PC-9 (cell line): Measurements from ENCODE around the gene FOXP2. TPM values are rescaled to one million over a fixed set of nuclear protein-coding genes. Genes with fewer than 3 reads are reported as not detected.

Source experiments
- BruUV-seq: library from RNA; stranded (reverse); fragments of 400-500 nt; replicated peaks from 2 replicates; lab custom pipeline; 2021; lab: Mats Ljungman, UMichigan
- CTCF ChIA-PET: fragments of 300-600 bp; sonication (Branson Sonifier 250); formaldehyde crosslinking; loops from one replicate; lab custom pipeline; 2022; ENCODE audit warnings: antibody characterized with exemption; lab: Charles Lee
- POLR2A ChIA-PET: fragments of 300-600 bp; sonication (Branson Sonifier 250); formaldehyde crosslinking; loops from one replicate; lab custom pipeline; 2022; ENCODE audit warnings: antibody characterized with exemption; ENCODE audit not compliant: unreplicated experiment; lab: Charles Lee
- DNase-seq, 2 experiments: peaks; one replicate each; pipeline versions ENCODE4 v3.0.0 to v3.0.0-alpha.2; 2015 to 2022; ENCODE audit warnings: mixed read lengths in 1 of 2
- H2AFZ ChIP-seq: fragments of 200-600 bp; sonication (generic); 2 replicates; pipeline ENCODE4 v1.8.1; 2017; ENCODE audit warnings: antibody characterized with exemption
- H3F3A ChIP-seq: fragments of 200-600 bp; sonication (generic); 2 replicates; pipeline ENCODE4 v1.8.1; 2017; ENCODE audit warnings: antibody characterized with exemption, mild to moderate bottlenecking, low read depth; ENCODE audit not compliant: insufficient read depth
- H3K27ac ChIP-seq: fragments of 200-600 bp; sonication (generic); 2 replicates; pipeline ENCODE4 v1.6.1; 2016; ENCODE audit warnings: mixed run types
- H3K27me3 ChIP-seq: fragments of 200-600 bp; sonication (generic); 2 replicates; pipeline ENCODE4 v1.6.1; 2016; ENCODE audit warnings: low read depth, mixed run types; ENCODE audit not compliant: insufficient read depth
- H3K36me3 ChIP-seq: fragments of 200-600 bp; sonication (generic); 2 replicates; pipeline ENCODE4 v1.6.1; 2016; ENCODE audit warnings: low read depth, mixed run types
- H3K4me1 ChIP-seq: fragments of 200-600 bp; sonication (generic); replicated peaks from 2 replicates; pipeline ENCODE4 v1.6.1; 2016; ENCODE audit warnings: mixed run types; ENCODE audit not compliant: insufficient read depth
- H3K4me2 ChIP-seq: fragments of 200-600 bp; sonication (generic); 2 replicates; pipeline ENCODE4 v1.6.1; 2017; ENCODE audit warnings: mixed run types
- H3K4me3 ChIP-seq: fragments of 200-600 bp; sonication (generic); 2 replicates; pipeline ENCODE4 v1.6.1; 2016; ENCODE audit warnings: mixed run types
- H3K79me2 ChIP-seq: fragments of 200-600 bp; sonication (generic); 2 replicates; pipeline ENCODE4 v1.6.1; 2017; ENCODE audit warnings: low read depth, mixed run types
- H3K9me2 ChIP-seq: fragments of 200-600 bp; sonication (generic); 2 replicates; pipeline ENCODE4 v1.8.1; 2017; ENCODE audit warnings: mild to moderate bottlenecking; ENCODE audit not compliant: insufficient read depth
- H3K9me3 ChIP-seq: fragments of 200-600 bp; sonication (generic); 2 replicates; pipeline ENCODE4 v1.8.1; 2016; ENCODE audit warnings: low read depth; ENCODE audit not compliant: insufficient read depth
- H4K20me1 ChIP-seq: fragments of 200-600 bp; sonication (generic); 2 replicates; pipeline ENCODE4 v1.8.1; 2017; ENCODE audit not compliant: insufficient read depth
- EZH2 ChIP-seq: fragments of 200-600 bp; sonication (generic); IDR thresholded peaks from 2 replicates; pipeline ENCODE4 v1.8.0; 2017; ENCODE audit warnings: antibody characterized with exemption, low read depth
- intact Hi-C: fragments of 100-400 bp; cut with micrococcal nuclease; formaldehyde crosslinking; loops from one replicate; pipeline ENCODE4 v1.10.0; 2022; ENCODE audit not compliant: unreplicated experiment
- total RNA-seq: library from RNA; stranded (reverse); gene quantifications from 2 replicates; pipeline ENCODE4 v1.2.3, GENCODE V29; 2021
- TF ChIP-seq, protein P1 (sequence below): fragments of 200-600 bp; sonication (generic); conservative IDR thresholded peaks from 2 replicates; pipeline ENCODE4 v1.6.1; 2017; ENCODE audit warnings: mixed run types, antibody characterized with exemption, mild to moderate bottlenecking, moderate library complexity

Gene FOXP2
- total RNA-seq, 1 experiment from 2014 or later = 1.2 TPM

DNA sequence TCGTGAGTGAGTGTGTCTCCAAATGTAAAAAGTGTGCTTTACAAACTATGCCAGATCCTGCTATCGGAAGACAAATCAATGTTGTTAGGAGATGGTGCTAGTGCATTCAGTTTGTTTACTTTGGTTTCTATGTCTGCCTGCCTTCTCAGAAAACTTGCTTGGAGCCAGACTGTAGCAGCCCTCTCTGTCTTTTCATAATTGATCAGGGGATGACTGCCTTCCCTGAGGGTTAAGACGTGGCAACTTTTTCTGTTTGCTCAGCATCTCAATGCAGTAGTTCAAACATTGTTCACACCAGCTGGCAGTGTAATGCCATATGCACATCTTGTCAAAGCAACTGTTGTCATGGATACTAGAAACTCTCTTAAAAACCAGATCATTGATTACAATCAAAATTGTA, 118.5 kb downstream of the FOXP2 start:
- Histone ChIP-seq H3K27ac (no peak overlapping the region), H3K79me2 (no peaks in the 10 kb centered on the region), H3K36me3 (no peaks in the 10 kb centered on the region), H3K4me2 (no peak overlapping the region), H3K9me2 (no peaks in the 10 kb centered on the region), H3K27me3 (no peaks in the 10 kb centered on the region), H3F3A (no peaks in the 10 kb centered on the region), H4K20me1 (no peaks in the 10 kb centered on the region), H3K9me3 (no peaks in the 10 kb centered on the region), H2AFZ (no peak overlapping the region), H3K4me3 (no peak overlapping the region), H3K4me1 (no peaks in the 10 kb centered on the region)
- no peak for TF ChIP-seq EZH2
- TF ChIP-seq, protein P1, sequence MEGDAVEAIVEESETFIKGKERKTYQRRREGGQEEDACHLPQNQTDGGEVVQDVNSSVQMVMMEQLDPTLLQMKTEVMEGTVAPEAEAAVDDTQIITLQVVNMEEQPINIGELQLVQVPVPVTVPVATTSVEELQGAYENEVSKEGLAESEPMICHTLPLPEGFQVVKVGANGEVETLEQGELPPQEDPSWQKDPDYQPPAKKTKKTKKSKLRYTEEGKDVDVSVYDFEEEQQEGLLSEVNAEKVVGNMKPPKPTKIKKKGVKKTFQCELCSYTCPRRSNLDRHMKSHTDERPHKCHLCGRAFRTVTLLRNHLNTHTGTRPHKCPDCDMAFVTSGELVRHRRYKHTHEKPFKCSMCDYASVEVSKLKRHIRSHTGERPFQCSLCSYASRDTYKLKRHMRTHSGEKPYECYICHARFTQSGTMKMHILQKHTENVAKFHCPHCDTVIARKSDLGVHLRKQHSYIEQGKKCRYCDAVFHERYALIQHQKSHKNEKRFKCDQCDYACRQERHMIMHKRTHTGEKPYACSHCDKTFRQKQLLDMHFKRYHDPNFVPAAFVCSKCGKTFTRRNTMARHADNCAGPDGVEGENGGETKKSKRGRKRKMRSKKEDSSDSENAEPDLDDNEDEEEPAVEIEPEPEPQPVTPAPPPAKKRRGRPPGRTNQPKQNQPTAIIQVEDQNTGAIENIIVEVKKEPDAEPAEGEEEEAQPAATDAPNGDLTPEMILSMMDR = no peak
- CTCF ChIA-PET = no interaction called here
- BruUV-seq = no TSS peak
- intact Hi-C loops = no loop called here
- DNase-seq = no peak
- POLR2A ChIA-PET = no interaction called here

GRCh38 chr7:114534953-114535352, 120.3 kb downstream of the FOXP2 start:
- no peaks in the 10 kb centered on the region for H3K36me3 ChIP-seq
- no peak for DNase-seq
- no peaks in the 10 kb centered on the region for H3K4me1 ChIP-seq
- H3K4me2 ChIP-seq = no peak overlapping the region
- H3K4me3 ChIP-seq = no peak overlapping the region
- no peak overlapping the region for H2AFZ ChIP-seq
- no peaks in the 10 kb centered on the region for H3K27me3 ChIP-seq
- ChIA-PET CTCF (no interaction called here), POLR2A (no interaction called here)
- no peaks in the 10 kb centered on the region for H4K20me1 ChIP-seq
- intact Hi-C loops = no loop called here
- H3K9me2 ChIP-seq = no peaks in the 10 kb centered on the region
- TF ChIP-seq EZH2 = no peak
- TF ChIP-seq, protein P1 = no peak
- no peaks in the 10 kb centered on the region for H3K79me2 ChIP-seq
- BruUV-seq = no TSS peak
- H3K27ac ChIP-seq = no peak overlapping the region
- no peaks in the 10 kb centered on the region for H3F3A ChIP-seq
- H3K9me3 ChIP-seq = no peaks in the 10 kb centered on the region

DNA sequence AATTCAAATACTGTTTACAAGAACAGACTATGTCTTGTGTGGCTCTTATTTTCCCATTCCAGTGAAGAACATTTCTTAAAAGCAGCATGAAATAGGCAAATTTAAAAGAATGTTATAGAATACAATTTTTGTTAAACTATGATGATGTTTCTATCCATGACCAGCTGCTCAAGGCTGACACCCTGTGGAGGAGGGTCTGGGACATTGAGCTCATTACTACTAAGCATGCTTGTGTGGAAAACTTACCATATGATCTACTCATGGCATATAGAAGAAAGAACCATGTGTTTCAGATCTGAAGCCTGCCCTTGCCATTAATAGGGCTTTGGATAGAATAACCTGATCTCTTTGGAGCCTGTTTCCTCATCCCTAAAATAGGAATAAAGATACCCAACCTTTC, 125.0 kb downstream of the FOXP2 start:
- Histone ChIP-seq H4K20me1 (no peaks in the 10 kb centered on the region), H2AFZ (no peak overlapping the region), H3K9me2 (no peaks in the 10 kb centered on the region), H3K36me3 (no peaks in the 10 kb centered on the region), H3F3A (no peaks in the 10 kb centered on the region), H3K4me3 (no peak overlapping the region), H3K79me2 (no peaks in the 10 kb centered on the region), H3K4me1 (no peaks in the 10 kb centered on the region), H3K27ac (no peak overlapping the region), H3K27me3 (no peaks in the 10 kb centered on the region), H3K9me3 (no peaks in the 10 kb centered on the region), H3K4me2 (no peak overlapping the region)
- POLR2A ChIA-PET = no interaction called here
- no peak for TF ChIP-seq EZH2
- TF ChIP-seq, protein P1 = peak; percentile 33; the same call in 1 of the 2 replicates
- CTCF ChIA-PET = interaction anchor here (0.6 kb wide), 1 partner anchor 458 kb away, joined by 3 read pairs; no protein-coding TSS in a partner anchor
- intact Hi-C loops = no loop called here
- no peak for DNase-seq
- BruUV-seq = no TSS peak
